ENCODE data around the gene MACROD2.

Gene MACROD2

GRCh38 chr20:14729390-14729789 is 734.1 kb downstream of the MACROD2 start:
- no peak overlapping the region for H3K4me3 ChIP-seq (ENCODE audit: low read depth, low read length)

- H3K4me3 ChIP-seq (ENCODE audit: low read depth, low read length) = no peak overlapping the region
These were observed 737.0 kb downstream of the MACROD2 start for GRCh38 chr20:14732343-14732742.

GRCh38 chr20:14732996-14733395 is 737.7 kb downstream of the MACROD2 start:
- no peak overlapping the region for H3K4me3 ChIP-seq (ENCODE audit: low read depth, low read length)

- H3K4me3 ChIP-seq (ENCODE audit: low read depth, low read length) = no peak overlapping the region
These were observed 745.1 kb downstream of the MACROD2 start for GRCh38 chr20:14740380-14740779.

GRCh38 chr20:14741616-14742015 is 746.3 kb downstream of the MACROD2 start:
- H3K4me3 ChIP-seq (ENCODE audit: low read depth, low read length) = no peak overlapping the region

GRCh38 chr20:14744723-14745122 is 749.4 kb downstream of the MACROD2 start:
- H3K4me3 ChIP-seq (ENCODE audit: low read depth, low read length) = no peak overlapping the region

- H3K4me3 ChIP-seq (ENCODE audit: low read depth, low read length) = no peak overlapping the region
These were observed 750.5 kb downstream of the MACROD2 start for GRCh38 chr20:14745830-14746229.

- no peak overlapping the region for H3K4me3 ChIP-seq (ENCODE audit: low read depth, low read length)
These were observed 755.9 kb downstream of the MACROD2 start for GRCh38 chr20:14751191-14751590.

GRCh38 chr20:14757728-14758127 is 762.4 kb downstream of the MACROD2 start:
- no peak overlapping the region for H3K4me3 ChIP-seq (ENCODE audit: low read depth, low read length)

GRCh38 chr20:14758356-14758755 is 763.0 kb downstream of the MACROD2 start:
- no peak overlapping the region for H3K4me3 ChIP-seq (ENCODE audit: low read depth, low read length)

- no peak overlapping the region for H3K4me3 ChIP-seq (ENCODE audit: low read depth, low read length)
These were observed 764.7 kb downstream of the MACROD2 start for GRCh38 chr20:14759979-14760378.

GRCh38 chr20:14761903-14762302 is 766.6 kb downstream of the MACROD2 start:
- H3K4me3 ChIP-seq (ENCODE audit: low read depth, low read length) = no peak overlapping the region

- H3K4me3 ChIP-seq (ENCODE audit: low read depth, low read length) = no peak overlapping the region
These were observed 769.4 kb downstream of the MACROD2 start for GRCh38 chr20:14764511-14765369.

- H3K4me3 ChIP-seq (ENCODE audit: low read depth, low read length) = no peak overlapping the region
These were observed 770.0 kb downstream of the MACROD2 start for GRCh38 chr20:14765370-14765701.

GRCh38 chr20:14773486-14773885 is 778.2 kb downstream of the MACROD2 start:
- H3K4me3 ChIP-seq (ENCODE audit: low read depth, low read length) = no peak overlapping the region

- H3K4me3 ChIP-seq (ENCODE audit: low read depth, low read length) = no peak overlapping the region
These were observed 780.5 kb downstream of the MACROD2 start for GRCh38 chr20:14775778-14776177.

GRCh38 chr20:14777591-14777990 is 782.3 kb downstream of the MACROD2 start:
- H3K4me3 ChIP-seq (ENCODE audit: low read depth, low read length) = no peak overlapping the region

GRCh38 chr20:14778096-14778495 is 782.8 kb downstream of the MACROD2 start:
- H3K4me3 ChIP-seq (ENCODE audit: low read depth, low read length) = no peak overlapping the region

GRCh38 chr20:14778875-14779274 is 783.6 kb downstream of the MACROD2 start:
- no peak overlapping the region for H3K4me3 ChIP-seq (ENCODE audit: low read depth, low read length)

GRCh38 chr20:14780508-14780907 is 785.2 kb downstream of the MACROD2 start:
- H3K4me3 ChIP-seq (ENCODE audit: low read depth, low read length) = no peak overlapping the region

GRCh38 chr20:14782731-14783130 is 787.4 kb downstream of the MACROD2 start:
- no peak overlapping the region for H3K4me3 ChIP-seq (ENCODE audit: low read depth, low read length)

- H3K4me3 ChIP-seq (ENCODE audit: low read depth, low read length) = no peak overlapping the region
These were observed 788.5 kb downstream of the MACROD2 start for GRCh38 chr20:14783766-14784165.

Data from iPS-11a (cell line).